NCI-H2227 (cell line): Measurements from ENCODE around the gene NDUFV3.
"Not testable (repeated sequence)": the region's sequence is repeated elsewhere in the genome, so short reads cannot be mapped to it uniquely, and the experiment has no call there.

Experiments used
- DNase-seq: peaks from one replicate; lab custom pipeline; 2025; ENCODE audit not compliant: unreplicated experiment; lab: John Stamatoyannopoulos, UW

Gene NDUFV3

DNA sequence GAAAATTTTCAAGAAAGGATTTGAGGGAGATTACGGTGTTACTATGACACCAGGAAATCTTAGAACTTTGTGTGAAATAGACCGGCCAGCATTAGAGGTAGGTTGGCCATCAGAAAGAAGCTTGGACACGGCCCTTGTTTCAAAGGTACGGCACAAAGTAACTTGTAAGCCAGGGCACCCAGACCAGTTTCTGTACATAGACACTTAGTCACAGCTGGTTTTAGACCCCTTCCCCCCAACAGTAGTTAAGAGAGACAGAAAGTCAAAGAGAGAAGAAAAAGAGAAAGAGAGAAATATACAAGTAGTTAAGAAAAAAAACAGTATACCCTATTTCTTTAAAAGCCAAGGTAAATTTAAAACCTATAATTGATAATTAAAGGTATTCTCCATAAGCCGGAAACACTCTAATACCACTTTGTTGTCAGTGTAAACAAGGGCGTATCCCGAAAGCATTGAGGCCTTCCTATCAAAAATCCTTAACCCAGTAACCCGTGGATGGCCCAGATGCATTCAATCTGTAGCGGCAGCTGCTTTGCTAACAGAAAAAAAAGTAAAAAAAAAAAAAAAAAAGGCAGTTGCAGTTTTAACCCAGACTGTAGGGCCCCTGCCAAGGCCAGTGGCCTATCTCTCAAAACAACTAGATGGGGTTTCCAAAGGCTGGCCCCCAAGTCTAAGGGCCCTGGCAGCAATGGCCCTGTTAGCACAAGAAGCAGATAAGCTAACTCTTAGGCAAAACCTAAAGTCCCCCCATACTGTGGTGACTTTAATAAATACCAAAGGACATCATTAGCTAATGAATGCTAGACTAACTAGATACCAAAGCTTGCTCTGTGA, 40.2 kb downstream of the NDUFV3 start:
- not testable (repeated sequence) for DNase-seq

DNA sequence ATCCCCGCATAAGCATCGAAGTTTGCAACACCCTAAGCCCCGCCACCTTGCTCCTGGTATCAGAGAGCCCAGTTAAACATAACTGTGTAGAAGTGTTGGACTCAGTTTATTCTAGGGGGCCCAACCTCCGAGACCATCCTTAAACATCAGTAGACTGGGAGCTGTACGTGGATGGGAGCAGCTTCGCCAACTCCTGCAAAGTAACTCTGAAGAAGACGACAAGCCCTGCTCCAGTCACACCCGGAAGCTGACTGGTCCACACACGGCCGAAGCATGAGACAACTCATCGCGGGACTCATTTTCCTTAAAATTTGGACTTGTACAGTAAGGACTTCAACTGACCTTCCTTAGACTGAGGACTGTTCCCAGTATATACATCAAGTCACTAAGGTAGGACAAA, 40.9 kb downstream of the NDUFV3 start:
- DNase-seq = not testable (repeated sequence)

GRCh38 chr21:42936360-42936759, 43.3 kb downstream of the NDUFV3 start:
- DNase-seq = not testable (repeated sequence)

DNA sequence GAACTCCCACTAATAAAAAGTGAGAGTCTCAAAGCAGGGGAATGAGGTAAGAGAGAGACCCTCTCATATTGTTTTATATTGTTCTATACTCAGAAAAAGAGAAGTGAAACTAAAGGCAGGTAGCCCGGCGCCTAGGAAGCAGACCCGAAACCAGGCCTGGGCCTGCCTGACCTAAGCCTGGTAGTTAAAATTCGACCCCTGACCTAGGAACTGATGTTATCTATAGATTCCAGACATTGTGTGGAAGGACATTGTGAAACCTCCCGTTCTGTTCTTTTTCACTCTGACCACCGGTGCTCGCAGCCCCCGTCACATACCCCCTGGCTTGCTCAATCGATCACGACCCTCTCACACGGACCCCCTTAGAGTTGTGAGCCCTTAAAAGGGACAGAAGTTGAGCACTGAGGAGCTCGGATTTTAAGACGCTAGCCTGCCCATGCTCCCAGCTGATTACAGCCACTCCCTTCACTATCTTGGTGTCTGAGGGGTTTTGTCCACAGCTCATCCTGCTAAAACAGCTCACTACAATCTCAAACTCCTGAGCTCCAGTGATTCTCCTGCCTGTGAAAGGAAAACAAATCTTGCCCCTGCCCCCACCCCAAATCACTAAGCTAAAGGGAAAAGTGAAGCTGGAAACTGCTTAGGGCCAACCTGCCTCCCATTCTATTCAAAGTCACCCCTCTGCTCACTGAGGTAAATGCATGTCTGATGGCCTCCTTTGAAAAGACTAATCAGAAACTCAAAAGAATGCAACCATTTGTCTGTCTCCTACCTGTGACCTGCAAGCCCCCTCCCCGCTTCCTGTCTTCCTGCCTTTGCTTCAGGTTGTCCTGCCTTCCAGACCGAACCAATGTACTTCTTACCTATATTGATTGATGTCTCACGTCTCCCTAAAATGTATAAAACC, 44.2 kb downstream of the NDUFV3 start:
- DNase-seq = not testable (repeated sequence)

- no peak for DNase-seq
These were observed 45.0 kb downstream of the NDUFV3 start for GRCh38 chr21:42937960-42938605.

DNA sequence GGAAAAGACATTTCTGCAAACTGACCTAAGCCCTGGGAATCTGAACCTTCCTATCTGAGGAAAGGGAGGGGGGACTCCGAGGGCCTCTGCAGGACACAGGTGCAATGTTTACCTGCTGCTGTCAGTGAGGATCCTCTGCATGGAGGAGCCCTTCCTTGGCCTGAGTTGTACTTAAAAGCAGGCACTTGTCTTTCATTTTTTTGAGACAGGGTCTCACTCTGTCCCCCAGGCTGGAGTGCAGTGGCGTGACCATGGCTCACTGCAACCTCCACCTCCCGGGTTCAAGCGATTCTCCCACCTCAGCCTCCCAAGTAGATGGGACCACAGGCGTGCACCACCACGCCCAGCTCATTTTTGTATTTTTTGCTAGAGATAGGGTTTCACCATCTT, 45.5 kb downstream of the NDUFV3 start:
- DNase-seq = not testable (repeated sequence)

DNA sequence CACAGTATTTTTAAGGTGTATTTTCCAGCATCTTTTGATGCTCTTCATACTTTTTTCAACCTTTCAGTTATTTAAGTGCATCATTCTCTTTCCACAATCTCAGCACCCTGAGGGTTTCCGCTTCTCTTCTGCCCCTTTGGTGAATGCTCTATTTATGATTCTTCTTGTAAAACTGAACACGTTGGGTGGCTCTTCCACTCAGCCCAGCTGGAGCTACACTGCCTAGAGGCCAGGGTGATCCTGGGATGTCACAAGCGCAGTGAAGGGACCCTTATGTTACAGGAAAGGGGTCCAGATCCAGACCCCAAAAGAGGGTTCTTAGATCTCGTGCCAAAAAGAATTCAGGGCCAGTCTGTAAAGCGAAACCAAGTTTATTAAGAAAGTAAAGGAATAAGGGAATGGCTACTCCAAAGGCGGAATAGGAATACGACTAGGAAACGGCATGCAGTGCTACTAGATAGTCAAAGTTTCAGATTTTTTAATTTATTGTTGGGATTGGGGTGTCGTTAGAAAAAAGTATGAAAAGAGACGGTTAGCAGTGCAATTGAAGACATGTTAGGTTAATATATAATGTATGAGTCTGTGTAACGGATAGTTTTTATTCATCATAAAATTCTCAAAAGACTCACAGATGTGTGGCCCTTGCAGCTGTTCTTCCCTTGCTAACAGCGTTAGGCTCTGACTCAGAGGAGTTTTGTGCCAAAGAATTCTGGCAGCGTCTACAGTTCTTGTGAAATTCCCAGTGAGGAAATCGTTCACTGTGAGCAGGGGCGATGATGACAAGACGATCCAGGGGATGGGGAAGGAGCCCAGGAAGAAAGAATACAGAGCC, 46.7 kb downstream of the NDUFV3 start:
- DNase-seq = no peak

GRCh38 chr21:42941696-42942085, 48.6 kb downstream of the NDUFV3 start:
- DNase-seq = no peak

- no peak for DNase-seq
These were observed 49.1 kb downstream of the NDUFV3 start for GRCh38 chr21:42942244-42942643.

- DNase-seq = not testable (repeated sequence)
These were observed 56.1 kb downstream of the NDUFV3 start for GRCh38 chr21:42949094-42949755.

DNA sequence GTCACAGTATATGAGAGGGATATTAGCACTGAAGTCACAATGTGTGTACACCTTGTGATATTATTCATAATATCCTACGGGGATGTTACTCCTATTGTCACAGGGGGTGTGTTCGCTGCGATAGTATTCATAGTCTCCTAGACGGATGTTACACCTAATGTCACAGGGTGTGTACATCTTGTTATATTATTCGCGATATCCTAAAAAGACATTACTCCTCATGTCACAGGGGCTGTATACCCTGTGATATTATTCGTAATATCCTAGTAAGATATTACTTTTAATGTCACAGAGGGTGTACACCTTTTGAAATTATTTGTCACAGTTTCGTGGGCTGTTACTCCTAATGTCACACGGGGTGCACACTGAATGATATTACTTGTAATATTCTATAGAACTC, 58.1 kb downstream of the NDUFV3 start:
- DNase-seq = not testable (repeated sequence)

GRCh38 chr21:42956824-42957630, 63.9 kb downstream of the NDUFV3 start:
- DNase-seq = no peak

GRCh38 chr21:42958122-42958521, 65.0 kb downstream of the NDUFV3 start:
- DNase-seq = not testable (repeated sequence)

DNA sequence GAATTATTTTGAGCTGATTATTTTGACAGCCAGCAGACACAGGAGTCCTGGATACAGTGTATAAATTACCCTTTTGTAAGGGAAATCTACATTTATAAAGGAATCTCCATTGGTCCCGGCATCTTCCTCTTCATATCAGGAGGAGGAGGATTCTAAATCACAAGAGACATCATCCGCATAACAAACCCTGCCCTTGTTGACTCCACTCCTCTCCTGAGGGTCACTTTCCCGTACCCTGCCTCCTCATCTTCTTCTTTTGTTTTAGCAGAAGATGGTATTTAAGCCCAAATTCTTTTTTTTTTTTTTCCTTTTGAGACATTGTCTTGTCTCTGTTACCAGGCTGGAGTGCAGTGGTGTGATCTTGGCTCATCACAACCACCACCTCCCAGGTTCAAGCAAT, 66.6 kb downstream of the NDUFV3 start:
- DNase-seq = no peak

- no peak for DNase-seq
These were observed 69.4 kb downstream of the NDUFV3 start for GRCh38 chr21:42962380-42963007.
